GM21526 (cell line): ENCODE data around the gene XYLB.

Experiments
- ATAC-seq: cut with Tn5 transposase; IDR thresholded peaks from one replicate; pipeline ENCODE4 v1.9.1; 2021; ENCODE audit warnings: moderate library complexity; ENCODE audit not compliant: unreplicated experiment, low FRiP score

Gene XYLB

DNA sequence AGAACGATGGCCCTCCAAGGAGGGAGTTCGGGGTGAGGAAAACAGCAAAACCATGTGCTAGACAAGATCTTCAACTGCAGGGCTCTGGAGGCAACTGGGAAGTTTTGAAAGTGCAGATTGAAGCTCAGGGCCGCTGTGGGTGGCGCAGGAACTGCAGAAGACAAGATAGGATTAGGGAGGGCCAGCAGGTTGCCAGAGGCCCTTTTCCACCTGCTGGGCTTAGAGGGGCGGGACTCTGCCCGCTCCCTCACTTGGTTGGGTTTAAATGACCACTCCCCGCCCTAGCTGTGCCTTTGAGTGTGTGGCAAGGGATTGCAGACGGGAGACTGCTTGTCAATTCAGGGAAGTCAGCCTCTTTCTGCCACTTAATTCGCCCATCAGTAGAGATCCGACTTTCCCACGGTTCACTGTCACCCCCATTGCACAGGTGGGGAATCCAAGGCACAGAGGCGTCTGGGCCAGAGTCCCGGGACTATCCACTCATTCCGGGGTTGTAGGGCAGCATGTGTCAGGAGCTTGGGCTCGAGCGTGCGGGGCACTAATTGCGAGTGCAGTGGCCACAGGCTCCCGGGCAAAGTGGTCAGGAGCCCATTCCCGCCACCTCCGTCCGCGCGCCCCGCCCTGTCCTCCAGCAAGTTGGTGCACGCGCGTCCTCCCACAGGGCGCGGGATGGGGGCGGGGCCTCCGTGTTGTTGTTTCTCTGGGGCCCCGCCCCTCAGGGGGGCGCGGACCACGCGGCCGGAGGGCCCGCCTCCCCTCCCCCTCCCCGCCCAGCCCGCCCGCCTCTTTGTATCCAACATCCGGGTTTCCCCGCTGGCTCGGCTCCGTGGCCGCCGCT lies 106.7 kb downstream of the XYLB start, which contains the start of gene ACVR2B:
Gene ACVR2B, plus strand, starts transcription at position 816 of the 838 bp plus-strand sequence. CDS start 433 bp downstream, outside the sequence.
- peak; percentile 52 for ATAC-seq

DNA sequence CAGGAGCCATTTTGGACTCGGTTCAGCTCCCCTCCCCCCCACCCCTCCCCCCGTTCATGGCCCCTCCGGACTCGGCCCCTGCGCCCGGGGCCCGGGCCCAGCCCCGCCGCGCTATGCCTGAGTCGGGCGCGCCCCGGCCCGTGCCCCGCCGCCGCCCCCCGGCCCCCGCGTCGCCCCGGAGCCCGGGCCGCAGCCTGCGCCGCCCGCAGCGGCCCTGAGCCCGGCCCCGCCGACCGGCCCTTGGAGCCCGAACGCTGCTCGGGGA lies 107.3 kb downstream of the XYLB start:
- ATAC-seq, result no peak

DNA sequence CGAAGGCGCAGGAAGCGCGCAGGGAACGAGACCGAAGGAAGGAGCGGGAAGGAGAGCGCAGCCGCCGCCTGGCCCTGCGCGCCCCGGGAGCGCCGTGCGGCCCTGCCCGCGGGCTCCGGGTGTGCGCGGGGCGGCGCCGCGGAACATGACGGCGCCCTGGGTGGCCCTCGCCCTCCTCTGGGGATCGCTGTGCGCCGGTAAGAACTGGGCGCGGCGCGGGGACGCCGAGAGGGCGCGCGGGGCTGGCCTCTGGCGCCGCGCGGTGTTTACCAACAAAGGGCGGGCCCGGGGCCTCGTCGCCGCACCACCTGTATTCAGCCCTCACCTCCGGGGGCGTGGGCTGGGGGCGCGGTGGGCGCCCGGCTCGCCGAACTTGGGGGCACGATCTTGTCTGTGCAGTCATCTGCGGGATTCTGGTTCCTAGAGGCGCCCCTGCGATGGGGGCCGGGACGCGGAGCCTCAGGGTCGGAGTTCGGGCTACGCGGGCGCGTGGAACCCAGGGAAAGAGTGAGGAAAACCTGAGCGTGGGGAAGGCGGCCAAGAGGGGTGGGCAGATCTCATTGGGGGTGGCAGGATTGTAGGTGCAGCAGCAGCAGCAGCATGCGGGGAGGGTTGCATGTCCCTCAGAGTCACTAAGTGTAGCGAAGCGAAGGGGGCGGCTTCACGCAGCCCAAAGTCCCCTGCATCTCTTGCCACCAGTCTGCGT lies 107.7 kb downstream of the XYLB start:
- peak; percentile 26 for ATAC-seq

DNA sequence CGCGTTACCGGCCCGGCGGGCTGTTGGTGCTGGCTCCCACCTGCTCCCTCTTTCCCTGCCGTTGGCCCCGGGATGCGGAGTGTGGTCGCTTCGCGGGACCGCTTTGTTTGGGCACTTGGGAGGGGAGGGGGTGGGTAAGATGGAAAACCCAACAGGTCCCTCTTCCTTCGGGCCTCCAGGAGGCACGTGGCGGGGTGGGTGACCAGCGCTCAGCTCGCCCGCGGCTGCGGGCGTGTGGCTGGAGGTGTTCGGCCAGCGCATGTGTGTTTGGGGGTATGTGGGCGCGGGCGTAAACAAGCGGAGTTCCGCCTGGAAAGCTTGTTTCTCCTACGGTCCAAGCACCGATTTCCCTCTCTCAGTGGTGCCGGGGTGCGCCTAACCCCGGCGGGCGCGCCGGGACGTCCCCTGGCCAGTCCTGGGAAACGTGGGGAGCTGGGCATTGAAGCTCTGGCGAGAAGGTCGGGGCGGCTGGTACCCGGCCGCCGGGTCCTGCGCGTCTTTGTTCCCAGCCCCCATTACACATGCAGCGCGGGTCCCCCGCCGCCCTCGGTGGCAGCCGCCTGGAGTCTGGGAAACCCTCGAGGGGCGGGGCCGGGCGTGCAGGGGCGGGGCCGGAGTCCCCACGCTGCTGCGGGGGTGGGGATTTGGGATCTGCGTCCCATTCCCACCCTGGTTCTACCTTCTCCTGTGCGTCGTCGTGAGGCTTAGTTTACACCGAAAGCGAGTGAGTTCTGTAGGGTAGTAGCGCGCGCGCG lies 108.5 kb downstream of the XYLB start:
- ATAC-seq, result peak; percentile 15

DNA sequence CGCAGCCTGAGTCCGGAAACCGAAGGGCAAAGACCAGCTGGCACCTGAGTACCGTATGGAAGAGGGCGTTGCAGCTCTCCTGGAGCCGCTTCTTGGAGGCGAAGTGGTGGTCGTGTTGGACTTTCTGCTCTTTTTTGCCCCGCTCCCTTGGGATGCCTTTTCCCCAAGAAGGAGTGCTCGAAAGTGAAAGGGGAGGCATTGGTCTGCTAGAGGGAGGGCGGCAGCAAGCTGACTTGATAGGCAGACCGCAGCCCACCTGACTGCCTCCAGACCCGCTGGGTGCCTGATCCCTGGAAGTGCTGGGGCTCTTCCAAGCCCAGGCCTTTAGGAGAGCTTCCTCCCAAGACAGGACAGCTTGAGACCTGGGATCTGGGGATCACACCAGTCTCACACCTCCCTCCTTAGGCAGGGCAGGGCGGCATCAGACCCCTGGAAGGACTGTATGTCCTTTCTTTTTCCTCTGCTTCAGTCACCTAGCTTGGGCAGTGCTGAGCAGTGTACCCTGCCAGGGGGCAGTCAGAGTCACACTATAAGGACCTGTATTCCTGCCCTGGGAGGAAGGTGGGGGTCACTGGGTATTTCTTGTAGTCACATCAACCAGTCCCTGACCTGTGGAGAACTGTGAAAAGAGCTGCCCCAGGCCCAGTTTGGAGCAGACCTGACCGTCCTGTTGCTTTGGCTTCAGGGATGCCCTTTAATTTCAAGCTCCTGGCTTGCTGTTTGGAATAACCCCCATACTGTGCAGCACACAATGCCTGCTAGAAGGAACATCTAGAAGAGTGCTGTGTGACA lies 109.2 kb downstream of the XYLB start:
- ATAC-seq, result peak; percentile 36

DNA sequence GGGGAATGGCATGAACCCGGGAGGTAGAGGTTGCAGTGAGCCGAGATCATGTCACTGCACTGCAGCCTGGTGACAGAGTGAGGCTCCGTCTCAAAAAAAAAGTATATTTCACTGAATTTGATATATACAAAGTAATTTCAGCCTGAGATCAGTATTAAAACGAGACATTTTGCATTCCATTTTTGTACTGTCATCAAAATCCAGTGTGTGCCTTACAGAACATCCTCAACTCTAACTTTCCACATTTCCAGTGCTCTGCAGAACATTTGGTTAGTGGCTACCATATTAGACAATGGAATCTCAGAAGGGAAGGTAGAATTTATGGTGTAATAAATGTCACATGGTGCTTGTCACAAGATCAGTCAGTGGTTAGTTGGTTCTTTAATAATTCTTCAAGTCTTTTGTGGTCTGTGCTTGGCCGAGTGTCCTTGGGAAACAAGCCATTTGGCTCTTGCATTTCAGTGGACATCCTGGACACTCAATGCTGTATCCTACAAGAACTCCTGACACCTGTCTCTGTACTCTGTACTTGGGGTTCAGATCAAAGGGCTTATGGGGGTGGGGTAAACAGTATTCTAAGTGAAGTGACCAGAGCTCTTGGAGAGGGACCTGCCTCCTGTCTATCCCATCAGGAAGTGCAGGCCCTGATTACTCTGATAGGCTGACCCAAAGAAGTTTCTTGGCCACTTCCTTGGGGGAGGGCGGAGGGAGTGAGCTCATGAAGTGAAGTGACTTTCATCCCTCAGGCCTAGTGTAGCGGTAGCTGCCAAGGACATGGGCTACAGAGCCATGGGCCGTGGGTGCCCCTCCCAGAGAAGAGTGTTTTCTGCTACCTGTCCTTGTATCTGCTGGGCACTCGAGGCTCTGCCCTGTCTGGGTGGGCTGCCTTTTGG lies 110.8 kb downstream of the XYLB start:
- no peak for ATAC-seq

DNA sequence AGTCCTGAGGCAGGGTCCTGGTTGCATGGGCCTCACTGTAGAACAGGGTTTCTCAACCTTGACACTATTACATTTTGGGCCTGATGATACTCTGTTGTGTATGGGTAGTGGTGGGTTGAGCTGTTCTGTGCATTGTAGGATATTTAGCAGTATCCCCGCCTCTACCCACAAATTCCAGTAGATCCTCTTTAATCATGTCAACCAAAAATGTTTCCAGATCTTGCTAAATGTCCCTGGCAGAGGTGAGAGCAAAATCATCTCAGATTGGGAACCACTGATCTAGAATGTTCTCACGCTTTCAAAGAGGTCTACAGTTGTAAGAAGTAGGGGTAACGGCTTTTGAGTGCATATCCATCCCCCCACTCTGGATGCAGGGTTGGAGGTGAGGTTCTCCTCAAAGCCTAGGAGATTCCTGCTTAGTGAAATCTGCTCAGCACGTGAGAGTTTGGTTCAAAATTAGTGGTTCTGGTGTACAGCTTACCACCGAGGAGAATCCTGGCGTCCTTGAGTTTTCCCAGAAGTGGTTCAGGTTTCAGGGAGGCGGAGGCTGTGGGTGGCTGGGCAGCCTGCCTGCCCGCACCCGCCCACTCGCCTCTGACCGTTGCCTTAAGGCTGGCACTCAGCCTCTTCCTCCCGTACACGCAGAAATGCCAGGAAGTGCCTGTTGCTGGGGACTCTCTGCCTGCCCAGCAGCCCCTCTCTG lies 112.4 kb downstream of the XYLB start:
- no peak for ATAC-seq

DNA sequence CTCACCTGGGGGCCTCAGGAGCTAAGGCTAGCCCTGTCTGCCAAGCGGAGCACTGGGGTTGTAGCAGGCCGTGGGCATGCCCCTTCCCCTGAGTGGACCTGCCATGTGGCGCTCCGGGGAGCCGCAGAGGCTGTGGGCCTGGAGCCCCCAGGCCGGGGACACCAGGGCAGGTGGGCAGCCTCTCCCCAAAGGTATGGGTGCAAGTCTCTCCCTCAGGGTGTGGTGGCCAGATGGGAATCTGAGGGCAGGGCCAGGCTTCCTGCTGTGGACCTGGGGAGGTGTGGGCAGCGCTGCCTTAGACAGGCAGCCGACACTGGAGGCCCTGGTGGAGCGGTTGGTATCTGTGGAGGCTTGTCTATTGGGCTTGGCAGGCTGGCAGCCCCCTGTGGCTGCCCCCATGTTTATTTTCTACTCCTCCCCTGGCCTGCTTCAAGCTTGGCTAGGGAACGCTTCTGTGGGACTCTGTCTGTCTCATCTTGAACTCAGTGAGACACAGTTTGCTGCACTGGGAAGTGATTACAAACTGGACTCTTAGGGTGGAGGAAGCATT lies 113.0 kb downstream of the XYLB start:
- no peak for ATAC-seq

DNA sequence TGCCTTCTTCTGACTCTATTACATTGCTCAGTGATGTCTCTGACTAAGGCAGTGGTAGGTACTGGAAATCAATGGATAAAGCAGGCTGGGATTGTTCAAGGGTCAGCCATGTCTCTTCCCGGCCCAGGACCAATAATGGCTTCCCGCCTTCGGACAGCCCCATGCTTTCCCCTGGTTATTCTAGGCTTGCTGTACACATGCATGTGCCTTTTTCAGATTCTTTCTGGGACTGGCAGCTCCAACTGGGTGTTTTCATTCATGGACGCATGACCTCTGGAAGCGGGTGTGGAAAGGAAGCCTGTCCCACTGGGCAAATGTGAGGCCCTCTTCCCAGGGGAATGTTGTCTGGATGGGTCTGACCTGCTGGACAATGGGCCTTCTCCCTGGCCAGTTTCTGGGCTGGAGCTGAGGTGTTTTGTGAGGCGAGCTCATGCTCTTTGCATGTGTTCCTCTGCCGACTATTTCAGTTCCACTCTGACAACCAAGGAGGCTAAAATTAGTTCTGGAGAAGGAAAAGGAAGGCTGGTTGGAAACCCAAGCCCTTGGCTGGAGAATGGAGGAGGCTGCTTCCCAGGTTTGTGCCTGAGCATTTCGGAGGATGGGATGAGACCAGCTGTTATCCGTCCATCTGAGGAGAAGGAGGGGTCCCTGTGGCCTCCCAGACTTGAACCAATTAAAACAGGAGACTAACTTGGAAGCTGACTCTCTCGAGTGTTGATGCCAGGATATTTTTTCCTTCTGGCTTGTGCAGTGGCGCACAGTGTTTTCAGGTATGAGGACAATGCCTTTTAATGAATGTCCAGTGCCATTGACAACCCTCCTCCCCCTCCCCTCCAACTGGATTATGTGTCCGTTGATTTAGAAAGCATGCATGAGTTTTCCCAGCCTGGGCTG lies 114.0 kb downstream of the XYLB start:
- ATAC-seq, result no peak
